GM21723 (cell line): ENCODE data around the gene TRPV5.

ENCODE experiments used
- ATAC-seq: cut with Tn5 transposase; IDR thresholded peaks from one replicate; pipeline ENCODE4 v1.9.1; 2021; ENCODE audit warnings: mild to moderate bottlenecking, moderate library complexity; ENCODE audit not compliant: unreplicated experiment

The TRPV5 gene

GRCh38 chr7:142859411-142859810 is 74.1 kb downstream of the TRPV5 start:
- ATAC-seq, result no peak
